Right hindlimb (tissue), 1 donor: Measurements from ENCODE around the gene DLGAP1.
"Not testable (repeated sequence)": the region's sequence is repeated elsewhere in the genome, so short reads cannot be mapped to it uniquely, and the experiment has no call there.

Experiments used
- DNase-seq: peaks from one replicate; pipeline ENCODE4 v3.0.0-alpha.2; 2018

The DLGAP1 gene

DNA sequence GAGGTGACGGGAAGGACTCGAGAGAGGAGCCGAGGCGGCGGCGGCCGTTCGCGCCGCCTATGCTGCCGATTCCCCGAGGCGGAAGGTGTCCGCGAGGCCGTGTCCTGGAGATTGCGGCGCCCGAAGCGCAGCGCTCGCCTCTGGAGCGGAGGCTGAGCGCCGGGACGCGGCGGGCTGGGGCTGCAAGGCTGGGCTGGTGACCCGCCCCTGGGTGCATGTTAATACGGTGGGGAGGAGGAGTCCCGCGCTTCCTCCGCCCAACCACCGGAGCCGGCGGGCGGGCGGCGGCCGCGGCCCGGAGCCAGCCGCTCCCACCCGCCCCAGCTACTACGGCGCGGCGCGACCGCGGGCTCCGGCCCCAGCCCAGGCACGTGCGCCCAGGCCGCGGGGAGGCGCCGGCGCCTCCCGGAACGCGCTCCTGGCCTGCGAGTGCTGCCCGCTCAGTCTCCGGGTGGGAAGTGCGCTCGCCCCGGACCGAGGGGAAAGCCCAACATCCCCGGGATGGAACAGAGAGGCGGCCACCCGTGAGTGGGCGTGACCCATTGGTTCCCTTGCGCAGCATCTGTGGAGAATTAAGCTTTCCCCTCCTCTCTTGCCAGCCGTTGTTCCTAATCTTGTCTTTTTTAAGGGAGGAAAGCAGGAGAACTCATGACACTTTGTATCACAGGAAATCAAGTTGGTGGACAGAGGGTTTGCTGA is at the start of gene DLGAP1:
DLGAP1 (minus strand) TSS at position 195 of the 699 bp plus-strand sequence.
- peak; percentile 84 for DNase-seq

DNA sequence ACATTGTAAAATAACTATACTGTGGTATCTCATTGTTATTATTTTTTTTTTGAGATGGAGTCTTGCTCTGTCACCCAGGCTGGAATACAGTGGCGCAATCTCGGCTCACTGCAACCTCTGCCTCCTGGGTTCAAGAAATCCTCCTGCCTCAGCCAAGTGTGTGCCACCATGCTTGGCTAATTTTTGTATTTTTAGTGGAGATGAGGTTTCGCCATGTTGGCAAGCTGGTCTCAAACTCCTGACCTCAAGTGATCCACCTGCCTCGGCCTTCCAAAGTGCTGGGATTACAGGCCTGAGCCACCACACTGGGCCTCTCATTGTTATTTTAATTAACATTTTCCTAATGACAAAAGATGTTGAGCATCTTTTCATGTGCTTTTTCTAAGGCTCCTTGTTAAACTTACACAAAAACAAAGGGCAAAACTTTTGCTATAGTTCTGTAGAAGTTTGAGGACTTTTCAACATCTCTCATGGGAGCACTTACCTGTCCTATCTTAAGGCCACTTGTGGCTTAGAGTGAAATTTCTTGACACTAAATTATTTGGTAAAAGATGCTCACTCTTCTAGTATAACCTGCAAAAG is 39.7 kb upstream of the DLGAP1 start:
- not testable (repeated sequence) for DNase-seq

DNA sequence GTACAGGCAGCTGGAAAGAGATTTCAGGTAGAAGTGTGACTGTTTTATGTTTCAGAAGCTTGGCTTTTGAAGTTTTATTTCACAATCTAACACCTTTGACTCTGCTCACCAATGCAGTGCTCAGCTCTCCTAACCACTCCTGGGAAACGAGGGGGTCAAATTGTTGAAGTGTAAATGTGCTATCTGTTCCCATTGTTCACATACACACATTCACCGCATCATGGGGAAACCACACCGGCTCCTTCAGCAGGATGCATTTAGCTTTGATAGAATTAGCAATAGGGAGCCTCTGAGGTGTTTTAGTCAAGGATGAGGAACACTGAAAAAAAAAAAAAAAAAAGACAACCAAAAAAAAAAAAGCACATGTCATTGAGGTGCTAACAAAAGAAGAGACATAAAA is 13.4 kb upstream of the DLGAP1 start:
- no peak for DNase-seq

DNA sequence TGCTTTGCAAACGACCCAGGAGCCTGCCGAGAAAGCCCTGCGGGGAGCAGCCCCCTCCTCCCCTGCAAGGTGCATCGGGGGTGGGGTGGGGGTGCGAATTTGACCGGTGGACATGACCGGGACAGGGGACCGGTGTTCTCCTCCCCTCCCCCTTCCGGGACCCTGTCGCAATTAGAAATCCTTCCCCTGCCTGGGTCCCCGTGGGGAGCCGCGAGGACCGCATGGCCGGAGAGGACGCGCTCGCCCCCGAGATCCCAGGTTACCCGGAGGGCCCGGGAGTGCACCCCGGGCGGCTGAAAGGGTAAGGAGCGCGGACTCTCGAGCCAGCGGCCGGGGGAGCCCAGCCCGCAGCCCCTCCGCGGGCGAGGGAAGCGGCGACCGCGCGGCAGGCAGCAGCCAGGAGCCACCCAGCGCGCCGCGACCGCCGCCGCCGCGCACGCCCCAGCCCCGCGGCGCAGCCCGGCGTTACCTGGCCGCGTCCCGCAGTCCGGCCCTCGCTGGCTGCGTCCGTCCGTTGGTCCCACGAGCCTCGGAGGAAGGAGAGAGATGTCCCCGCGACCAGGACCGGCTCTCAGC is 482 bp downstream of the DLGAP1 start:
- peak; percentile 29 for DNase-seq

DNA sequence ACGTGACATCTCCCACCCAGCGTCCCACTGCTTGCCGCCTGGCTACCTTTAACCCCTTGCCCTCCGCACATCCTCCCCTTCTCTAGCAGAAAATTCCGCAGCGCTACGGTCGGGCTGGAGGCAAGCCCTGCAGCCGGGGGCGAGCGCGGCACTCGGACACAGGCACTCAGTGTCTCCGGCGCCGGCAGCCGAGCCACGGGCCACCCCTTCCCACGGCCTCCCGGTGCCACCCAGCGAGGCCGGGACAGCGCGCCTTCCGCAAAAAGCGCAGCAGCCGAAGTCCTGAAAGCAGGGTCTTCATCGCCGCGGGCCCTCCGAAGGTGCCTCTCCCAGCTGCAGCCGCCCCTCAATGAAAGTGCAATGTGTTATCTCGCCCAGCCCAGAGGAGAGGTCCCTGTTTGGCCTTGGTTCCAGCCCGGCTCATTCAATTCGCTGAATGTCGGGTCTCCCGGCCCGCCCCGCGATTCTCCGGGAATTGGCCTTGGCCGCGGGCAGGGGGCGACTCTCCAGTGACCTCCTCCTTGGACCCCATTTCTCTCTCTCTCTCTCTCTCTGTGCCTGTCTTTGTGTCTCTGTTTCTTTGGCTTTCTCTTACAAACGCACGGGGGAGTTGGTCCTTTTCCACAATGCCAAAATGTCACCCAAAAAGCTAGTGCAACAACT is 1.1 kb downstream of the DLGAP1 start:
- DNase-seq, result peak; percentile 35

DNA sequence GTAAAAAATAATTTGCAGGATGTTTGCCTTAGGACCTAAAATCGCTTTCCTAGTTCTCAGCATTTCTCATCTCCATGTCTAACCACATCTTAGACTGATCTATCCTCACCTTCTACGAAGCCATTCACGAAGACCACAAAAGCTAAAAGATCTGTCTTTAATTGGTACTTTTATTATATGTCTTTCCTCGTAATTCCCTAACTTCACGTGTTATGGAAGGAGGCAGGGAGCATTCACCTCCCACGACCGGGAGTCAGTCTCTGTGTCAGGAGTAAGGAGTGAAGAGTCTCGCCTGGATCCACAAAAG is 1.6 kb downstream of the DLGAP1 start:
- DNase-seq, result no peak

DNA sequence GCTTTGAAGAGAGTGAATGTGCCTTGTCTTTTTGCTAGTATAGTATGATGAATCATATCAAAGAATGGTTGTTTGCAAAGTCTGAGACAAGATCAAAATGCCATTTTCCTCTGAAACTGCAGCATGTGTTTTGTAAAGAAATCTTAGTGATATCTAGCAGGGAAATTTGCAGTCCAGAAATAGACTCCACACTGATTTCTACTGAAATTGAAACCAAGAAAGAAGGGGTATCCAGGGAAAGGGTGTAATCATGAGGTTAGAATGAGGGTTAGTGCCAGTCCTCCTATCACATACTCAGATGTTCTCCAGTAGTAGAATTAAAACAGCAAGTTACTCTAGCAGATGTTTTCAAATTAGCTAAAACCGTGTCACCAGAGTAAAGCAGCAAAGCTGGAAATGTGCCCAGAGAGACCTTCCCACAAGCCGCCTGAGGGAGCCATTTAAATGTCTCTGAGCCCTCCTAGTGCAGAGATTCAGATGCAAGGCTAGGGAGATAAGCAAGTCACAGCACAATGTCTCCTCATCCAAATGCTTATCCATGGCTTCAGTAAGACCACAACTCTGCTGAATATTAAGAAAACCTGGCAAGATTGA is 4.9 kb downstream of the DLGAP1 start:
- DNase-seq, result peak; percentile 21

DNA sequence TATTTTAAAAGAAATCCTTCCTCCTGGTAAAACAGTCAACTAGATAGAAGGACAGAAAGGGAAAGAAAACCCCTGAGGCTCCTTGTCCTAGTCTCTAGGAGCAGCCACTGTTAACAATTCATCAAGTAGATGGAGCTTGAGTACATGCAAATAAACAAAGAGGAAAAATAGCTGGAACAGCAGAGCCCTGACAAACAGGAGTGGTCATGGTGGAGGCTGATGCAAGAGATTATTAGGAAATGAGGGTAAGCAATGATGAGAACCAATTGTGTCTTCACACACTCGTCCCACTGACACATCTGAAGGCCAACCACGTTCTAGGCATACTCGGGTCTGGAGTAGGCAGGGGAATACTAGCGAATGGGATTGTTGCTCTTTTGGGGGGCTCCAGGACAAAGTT is 9.2 kb downstream of the DLGAP1 start:
- no peak for DNase-seq

DNA sequence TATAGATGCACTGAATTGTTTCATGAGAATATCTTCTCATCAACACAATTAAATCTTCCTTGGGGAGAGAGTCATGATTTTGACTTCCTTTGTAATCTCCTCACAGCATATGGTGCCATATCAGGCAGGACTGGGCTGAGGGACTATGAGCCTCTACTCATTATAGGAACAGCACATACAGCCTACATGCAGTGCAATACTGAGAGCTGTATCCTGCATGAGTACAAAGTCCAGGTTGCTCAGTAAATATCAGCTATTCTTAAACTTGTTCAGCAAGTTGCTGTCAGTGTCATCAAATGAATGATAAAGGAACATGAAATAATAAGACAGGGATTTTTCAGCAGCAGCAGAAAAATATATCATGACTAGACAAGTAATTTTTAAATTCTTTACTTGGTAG is 10.8 kb downstream of the DLGAP1 start:
- DNase-seq, result no peak

DNA sequence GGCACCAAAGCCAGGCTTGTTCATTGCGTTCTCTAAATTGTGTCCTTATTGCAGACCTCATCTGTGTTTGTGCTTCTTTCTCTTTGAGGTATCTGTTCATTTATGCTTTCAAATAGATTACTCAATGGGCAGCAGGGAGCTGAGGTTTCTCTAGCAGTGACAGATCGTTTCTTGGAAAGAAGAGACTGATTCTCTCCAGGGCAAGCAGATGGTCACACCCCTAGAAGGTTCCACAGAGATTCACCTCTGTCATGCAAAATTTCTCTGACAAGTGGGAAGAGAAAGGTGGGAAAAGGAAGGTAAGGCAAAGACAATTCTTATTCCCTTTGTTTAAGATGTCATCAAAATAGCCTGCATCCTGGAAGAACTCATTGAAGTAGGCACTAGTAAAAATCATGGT is 14.0 kb downstream of the DLGAP1 start:
- DNase-seq, result no peak

DNA sequence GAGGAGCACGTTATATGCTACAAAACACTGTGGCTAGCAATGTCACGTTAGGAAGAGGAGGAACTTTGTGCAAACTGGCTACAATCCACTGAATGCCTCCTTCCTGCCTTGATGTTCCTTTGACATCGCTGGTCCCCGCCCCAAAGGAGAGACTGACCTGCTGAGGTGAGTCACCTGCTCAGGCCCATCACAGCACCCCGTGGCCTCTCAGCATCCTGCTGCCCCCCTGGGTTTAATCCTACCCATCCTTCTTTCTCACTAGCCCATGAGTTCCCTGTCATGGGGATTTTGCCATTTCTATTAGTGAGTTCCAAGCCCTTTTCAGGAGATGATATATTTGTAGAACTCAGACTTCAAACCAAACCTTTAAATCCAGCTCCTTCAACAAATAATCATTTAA is 16.2 kb downstream of the DLGAP1 start:
- no peak for DNase-seq

DNA sequence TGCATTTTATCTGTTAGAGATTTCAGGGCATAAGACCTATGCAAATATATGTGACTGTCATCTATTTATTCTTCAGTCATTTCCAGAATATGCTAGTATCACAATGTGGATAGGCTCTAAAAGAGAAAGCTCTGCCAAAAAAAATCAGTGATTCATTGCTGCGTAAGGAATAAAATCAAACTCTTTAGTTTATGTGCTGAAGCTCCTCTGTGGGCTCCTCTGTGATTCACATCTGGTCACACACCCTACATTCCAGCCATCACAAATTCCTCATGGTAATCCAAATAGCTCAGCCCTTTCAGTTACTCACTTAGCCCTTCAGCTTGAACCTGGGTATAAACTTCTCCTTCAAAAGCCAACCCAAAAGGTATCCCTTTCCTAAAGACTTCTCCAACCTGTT is 21.4 kb downstream of the DLGAP1 start:
- DNase-seq, result no peak

DNA sequence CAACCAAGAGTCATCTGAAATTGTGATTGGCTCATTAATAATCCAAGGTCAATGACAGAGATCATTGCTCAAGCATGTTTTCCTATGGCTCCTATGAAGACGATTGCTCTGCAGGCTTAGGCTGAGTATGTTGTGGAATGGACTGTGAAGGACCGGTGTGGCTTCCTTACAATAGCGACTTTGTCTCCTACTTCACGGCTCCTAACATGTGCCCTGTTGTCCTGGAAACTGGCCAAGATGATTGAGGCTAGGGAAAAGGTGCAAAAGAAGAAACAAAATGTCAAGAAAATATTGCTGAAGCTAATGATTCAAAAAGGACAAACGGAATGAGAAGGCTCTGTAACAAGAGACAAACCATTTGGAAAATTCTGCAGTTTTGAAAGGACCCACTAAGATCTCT is 24.3 kb downstream of the DLGAP1 start:
- no peak for DNase-seq

DNA sequence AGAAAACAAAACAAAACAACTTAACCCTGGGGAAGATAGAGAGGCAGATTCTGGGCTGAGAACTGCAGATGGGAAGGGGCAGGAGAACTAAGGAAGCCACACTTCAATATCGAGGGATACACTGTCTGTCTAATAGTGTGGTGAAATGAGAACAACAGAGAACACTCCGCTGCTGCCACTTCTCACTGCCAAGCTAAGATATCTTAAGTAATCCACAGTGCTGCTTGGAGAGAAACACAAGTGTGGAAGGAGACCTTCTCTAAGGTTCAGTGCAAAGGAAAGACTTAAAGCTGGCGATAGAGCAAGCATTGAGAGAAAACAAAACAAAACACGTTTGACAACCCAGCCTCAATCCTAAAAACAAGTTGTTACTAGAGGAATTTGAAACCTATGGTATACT is 37.4 kb downstream of the DLGAP1 start:
- DNase-seq, result no peak

DNA sequence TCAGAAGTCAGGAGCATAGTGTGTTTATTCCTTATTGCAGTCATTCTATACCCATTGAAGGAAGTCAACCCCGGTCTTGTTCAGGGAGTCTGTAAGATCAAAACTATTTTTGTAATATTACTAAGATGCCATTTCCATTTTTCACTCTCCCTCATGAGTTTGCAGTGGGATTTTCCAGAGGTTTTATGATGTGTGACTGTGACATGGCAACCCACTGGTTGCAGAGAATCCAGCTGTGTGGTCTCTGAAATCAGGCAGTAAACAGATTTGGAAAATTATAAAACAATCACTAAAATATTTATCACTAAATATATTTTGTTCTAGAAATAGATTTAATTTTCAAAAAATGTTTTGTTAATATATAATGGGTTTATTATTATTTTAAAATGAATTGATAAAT is 38.1 kb downstream of the DLGAP1 start:
- DNase-seq, result no peak

DNA sequence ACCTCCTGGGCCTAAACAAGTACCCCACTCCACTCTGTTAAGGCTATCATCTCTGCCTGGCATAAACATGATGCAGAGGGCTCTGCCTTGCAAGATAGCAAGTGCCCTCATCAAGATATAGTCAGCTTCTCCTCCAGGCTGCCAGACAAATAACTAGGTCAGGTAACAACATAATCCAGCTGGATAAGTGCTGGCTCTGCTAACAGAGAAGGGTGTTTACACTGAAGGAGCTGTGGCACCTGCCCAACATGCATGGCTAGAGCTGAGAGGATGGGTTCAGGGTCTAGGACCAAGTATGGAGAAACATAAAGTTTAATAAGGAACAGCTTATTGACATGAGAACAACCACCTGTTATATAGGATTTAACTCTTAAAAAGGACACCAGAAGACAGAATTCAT is 42.8 kb downstream of the DLGAP1 start:
- no peak for DNase-seq

DNA sequence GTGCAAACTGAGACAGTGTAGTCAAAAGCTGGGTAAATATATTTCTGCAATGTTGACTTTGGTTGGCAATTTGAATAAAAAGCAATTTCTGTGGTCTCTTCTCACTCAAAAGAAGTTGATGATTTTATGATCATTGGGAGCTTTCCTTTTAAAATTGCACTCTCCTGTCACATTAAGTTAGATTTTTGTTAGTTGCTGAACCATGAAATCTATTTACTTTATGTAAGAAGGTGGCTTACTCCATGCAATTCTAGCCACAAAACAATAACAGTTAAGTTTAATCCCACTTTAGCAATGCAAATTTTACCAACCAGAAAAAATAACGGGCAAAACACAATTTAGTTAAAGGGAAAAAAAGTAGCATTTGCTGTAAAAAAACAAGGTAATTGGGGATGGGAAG is 48.3 kb downstream of the DLGAP1 start:
- no peak for DNase-seq

DNA sequence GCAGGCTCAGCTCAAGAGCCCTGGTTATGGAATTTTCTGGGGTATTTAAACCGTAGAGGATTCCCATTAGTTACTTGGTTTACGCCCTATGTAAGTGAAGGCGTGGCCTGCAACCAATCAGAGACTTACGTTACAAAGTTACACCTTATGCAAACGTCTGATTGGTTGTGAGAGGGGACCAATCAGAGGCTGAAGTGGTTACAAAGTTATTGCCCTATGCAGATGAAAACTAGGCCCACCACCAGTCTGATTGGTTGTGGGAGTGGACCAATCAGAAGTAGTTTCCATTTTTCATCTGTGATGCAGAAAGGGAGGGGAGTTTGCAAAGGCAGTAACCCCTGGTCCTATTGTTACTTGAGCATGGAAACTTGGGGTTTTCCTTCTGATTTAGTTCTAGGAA is 49.1 kb downstream of the DLGAP1 start:
- DNase-seq, result no peak

DNA sequence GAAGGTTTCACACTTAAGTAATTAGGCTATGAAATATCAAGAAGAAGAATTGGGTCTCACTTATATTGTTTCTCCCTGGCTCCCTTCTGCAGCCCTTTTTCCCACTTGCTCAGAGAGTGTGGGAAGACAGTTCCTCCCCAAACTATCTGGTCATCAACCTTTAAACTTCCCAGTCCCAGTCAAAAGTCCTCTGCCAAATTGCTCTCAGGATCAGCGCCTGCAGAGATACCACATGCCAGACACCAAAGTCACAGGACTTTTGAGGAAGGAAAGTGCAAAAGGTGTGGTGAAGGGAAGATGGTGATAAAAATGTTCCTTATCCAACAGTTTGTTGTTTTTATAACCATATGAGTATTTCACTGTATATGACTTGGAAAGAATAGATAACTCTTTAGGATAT is 51.3 kb downstream of the DLGAP1 start:
- DNase-seq, result no peak

DNA sequence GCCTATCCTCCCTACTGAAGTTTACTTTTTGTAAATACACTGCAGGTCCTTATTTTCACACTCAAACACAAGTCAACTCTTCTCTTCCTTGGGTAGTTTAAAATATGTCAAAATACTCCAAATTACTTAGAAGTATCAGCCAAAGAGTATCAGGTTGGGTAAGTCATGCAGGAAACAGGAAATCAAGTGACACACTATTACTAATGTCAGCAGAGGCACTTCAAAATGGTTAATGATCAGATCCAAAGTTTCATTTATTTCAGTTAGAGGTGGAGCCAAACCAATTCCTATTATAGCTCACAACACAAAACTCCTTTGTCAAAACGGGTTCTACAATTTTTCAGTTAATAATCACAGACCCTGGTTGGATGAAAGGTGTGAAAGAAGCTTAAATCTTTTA is 54.2 kb downstream of the DLGAP1 start:
- no peak for DNase-seq

DNA sequence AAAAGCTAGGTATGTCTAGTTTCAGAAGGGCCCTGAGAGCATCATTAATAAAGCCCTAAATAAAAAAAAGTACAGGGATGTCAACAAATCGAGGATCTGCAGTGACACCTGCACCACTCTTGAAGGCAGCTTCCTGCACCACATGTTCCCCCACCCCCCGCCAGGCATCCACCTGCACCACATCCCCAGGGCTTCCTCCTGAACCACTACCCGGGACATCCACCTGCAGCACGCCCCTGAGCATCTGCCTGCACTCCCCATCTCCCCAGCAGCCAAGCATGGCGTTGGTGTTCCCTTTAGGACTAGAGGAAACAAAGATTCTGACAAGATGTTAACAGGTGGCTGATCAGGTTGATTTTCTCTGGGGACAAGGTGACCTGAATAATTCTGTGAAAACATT is 55.2 kb downstream of the DLGAP1 start:
- DNase-seq, result no peak

DNA sequence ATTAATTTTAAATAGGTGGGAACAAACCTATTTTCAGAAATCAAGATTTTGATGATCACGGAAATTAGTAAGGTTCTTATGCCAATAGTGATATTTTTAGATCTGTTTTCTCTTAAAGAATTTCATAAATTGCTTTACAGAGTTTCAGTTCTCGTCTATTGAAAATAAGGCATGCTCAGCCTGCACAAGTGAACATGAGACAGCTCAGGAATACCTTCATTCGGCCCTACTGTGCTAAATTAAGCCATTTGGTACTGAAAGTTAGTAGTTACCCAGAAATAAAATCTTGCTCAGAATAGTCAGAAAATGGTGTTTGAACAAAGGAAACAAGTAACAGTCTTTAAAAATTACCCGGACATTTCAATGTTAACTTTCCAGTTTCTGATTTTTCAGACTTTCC is 60.4 kb downstream of the DLGAP1 start:
- no peak for DNase-seq

DNA sequence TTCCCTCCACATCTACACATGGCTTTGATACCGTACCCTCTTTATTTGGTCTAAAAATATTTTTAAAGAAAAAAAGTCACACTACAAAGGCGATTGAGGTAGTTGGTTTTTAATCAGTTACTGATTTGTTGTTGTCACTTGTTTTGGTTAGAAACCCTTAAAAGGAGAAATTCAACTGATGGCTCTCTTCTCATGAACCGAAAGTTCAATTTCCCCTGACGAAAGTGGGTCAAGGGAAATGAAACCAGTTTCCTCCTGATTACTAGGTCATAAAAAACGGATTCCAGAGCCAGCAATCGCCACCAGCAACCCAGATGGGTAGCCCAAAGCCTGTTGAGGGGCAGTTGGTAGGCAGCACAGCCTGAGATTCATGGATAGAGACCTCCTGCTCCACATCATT is 63.2 kb downstream of the DLGAP1 start:
- DNase-seq, result no peak

DNA sequence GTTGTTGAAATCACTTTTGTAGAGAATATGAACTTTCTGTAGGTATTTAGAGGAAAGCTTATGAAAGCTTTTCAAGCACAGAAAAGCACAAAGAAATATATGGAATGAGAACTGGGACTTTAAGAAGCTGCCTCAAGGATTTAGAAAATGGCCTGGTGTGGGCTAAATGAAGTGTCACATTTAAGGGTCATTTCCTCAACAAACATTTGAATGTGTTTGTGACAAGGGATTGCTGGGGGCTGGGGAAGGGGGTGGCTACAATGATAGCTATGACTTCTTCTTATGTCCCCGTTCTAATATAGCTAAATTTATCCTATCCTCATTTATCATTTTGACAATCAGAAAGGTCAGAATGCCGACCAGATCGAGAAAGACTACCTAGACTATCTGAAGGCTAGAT is 69.2 kb downstream of the DLGAP1 start:
- DNase-seq, result no peak
